ENCODE measurements around the gene HMCN1.

DNA sequence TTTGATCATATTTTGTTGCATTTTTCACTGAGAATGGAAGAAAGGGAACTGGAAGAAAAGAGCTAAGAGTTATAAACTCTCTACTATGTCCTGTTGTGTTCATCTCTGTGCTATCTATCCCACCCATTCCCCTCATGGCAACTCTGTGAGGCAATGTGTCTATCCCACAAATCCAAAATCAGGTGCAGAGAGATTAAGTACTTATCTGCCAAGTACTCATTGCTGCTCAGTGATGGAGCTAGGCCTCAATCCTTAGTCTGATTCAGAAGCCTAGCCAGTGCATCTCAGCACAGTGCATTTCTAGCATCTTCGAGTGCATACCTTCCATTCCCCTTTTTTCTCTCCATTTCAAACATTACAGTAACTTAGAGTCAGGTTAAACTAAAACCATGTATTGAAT is 370.3 kb downstream of the HMCN1 start:
- TF ChIP-seq, protein P1, sequence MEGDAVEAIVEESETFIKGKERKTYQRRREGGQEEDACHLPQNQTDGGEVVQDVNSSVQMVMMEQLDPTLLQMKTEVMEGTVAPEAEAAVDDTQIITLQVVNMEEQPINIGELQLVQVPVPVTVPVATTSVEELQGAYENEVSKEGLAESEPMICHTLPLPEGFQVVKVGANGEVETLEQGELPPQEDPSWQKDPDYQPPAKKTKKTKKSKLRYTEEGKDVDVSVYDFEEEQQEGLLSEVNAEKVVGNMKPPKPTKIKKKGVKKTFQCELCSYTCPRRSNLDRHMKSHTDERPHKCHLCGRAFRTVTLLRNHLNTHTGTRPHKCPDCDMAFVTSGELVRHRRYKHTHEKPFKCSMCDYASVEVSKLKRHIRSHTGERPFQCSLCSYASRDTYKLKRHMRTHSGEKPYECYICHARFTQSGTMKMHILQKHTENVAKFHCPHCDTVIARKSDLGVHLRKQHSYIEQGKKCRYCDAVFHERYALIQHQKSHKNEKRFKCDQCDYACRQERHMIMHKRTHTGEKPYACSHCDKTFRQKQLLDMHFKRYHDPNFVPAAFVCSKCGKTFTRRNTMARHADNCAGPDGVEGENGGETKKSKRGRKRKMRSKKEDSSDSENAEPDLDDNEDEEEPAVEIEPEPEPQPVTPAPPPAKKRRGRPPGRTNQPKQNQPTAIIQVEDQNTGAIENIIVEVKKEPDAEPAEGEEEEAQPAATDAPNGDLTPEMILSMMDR (IDR thresholded peaks at IDR 0.05) = no peak
- TF ChIP-seq POLR2A (IDR thresholded peaks at IDR 0.05) = no peak

Measured in lower leg skin (tissue), 3 donors.